Measurements from ENCODE around the gene MT1B. TPM values are rescaled to one million over a fixed set of nuclear protein-coding genes. Genes with fewer than 3 reads are reported as not detected.

The MT1B gene
- total and polyA plus RNA-seq, 2 of the 13 experiments (the other 11 are each of a cell fraction or from before 2014, with no cell fraction given) = 0.89 TPM; not detected in 1

DNA sequence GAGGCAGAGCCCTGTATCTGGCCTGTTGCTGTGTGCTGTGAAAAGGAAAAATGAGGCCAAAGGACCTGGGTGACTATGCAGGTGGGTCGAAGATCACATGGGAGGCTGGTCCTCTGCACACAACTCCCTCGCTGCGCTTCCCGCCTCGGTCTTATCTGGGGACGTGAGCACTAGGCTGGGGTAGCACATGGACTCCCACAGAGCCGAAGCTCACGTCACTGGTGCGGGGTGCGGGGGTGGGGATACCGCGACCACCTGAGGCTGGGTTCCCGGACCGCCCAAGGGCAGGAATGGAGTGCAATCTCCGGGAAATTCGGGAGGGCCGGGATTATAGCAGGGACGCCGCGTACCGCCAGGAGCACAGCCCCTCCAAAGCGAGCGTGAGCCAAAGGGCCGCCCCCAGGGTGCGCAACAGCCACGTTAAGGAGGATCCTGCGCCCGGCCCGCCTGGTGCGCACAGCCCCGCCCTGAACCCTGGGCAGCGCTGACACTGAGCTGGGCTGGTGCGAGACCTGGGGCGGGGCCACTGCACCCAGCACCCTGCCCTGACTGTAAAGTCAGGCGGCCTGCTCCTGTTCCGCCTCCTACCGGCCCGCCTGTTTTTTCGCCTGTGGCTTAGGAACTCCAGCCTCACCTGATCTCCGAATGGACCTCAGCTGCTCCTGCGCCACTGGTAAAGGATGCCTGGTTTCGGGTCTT is 8.5 kb upstream of the MT1B start (continued):
- TF ChIP-seq IKZF4 (CRISPR knock-in tag; IDR thresholded peaks at IDR 0.05; ENCODE audit: borderline replicate concordance, low read depth, not compliant biosample characterization) (no peak), ZC3H4 (CRISPR knock-in tag; IDR thresholded peaks at IDR 0.05; ENCODE audit: borderline replicate concordance) (no peak), RFX3 (CRISPR knock-in tag; IDR thresholded peaks at IDR 0.05) (no peak), CTCF (CRISPR knock-in tag; IDR thresholded peaks at IDR 0.05) (peak; percentile 59), ZNF3 (CRISPR knock-in tag; IDR thresholded peaks at IDR 0.05) (no peak), ZBTB7B (CRISPR knock-in tag; IDR thresholded peaks at IDR 0.05) (no peak), FOSL2 (CRISPR knock-in tag; IDR thresholded peaks at IDR 0.05) (no peak), RFX1 (IDR thresholded peaks at IDR 0.05) (no peak), ZNF558 (CRISPR knock-in tag; IDR thresholded peaks at IDR 0.05; ENCODE audit: borderline replicate concordance) (no peak), GTF2F1 (IDR thresholded peaks at IDR 0.05; ENCODE audit: low read length) (no peak), KDM1A (CRISPR knock-in tag; IDR thresholded peaks at IDR 0.05) (no peak), ZSCAN12 (CRISPR knock-in tag; IDR thresholded peaks at IDR 0.05) (no peak), MNT (IDR thresholded peaks at IDR 0.05) (no peak), ZNF550 (CRISPR knock-in tag; IDR thresholded peaks at IDR 0.05; ENCODE audit: borderline replicate concordance) (no peak), ISX (CRISPR knock-in tag; conservative IDR thresholded peaks at IDR 0.05) (no peak), POLR2G (IDR thresholded peaks at IDR 0.05; ENCODE audit: low read depth, low read length) (no peak), SALL2 (CRISPR knock-in tag; IDR thresholded peaks at IDR 0.05) (no peak), ZNF597 (CRISPR knock-in tag; IDR thresholded peaks at IDR 0.05) (no peak)
- TF ChIP-seq, protein P1, sequence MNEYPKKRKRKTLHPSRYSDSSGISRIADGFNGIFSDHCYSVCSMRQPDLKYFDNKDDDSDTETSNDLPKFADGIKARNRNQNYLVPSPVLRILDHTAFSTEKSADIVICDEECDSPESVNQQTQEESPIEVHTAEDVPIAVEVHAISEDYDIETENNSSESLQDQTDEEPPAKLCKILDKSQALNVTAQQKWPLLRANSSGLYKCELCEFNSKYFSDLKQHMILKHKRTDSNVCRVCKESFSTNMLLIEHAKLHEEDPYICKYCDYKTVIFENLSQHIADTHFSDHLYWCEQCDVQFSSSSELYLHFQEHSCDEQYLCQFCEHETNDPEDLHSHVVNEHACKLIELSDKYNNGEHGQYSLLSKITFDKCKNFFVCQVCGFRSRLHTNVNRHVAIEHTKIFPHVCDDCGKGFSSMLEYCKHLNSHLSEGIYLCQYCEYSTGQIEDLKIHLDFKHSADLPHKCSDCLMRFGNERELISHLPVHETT (CRISPR knock-in tag; conservative IDR thresholded peaks at IDR 0.05) = no peak
- TF ChIP-seq, protein P2, sequence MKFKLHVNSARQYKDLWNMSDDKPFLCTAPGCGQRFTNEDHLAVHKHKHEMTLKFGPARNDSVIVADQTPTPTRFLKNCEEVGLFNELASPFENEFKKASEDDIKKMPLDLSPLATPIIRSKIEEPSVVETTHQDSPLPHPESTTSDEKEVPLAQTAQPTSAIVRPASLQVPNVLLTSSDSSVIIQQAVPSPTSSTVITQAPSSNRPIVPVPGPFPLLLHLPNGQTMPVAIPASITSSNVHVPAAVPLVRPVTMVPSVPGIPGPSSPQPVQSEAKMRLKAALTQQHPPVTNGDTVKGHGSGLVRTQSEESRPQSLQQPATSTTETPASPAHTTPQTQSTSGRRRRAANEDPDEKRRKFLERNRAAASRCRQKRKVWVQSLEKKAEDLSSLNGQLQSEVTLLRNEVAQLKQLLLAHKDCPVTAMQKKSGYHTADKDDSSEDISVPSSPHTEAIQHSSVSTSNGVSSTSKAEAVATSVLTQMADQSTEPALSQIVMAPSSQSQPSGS (CRISPR knock-in tag; IDR thresholded peaks at IDR 0.05) = no peak
- TF ChIP-seq, protein P3, sequence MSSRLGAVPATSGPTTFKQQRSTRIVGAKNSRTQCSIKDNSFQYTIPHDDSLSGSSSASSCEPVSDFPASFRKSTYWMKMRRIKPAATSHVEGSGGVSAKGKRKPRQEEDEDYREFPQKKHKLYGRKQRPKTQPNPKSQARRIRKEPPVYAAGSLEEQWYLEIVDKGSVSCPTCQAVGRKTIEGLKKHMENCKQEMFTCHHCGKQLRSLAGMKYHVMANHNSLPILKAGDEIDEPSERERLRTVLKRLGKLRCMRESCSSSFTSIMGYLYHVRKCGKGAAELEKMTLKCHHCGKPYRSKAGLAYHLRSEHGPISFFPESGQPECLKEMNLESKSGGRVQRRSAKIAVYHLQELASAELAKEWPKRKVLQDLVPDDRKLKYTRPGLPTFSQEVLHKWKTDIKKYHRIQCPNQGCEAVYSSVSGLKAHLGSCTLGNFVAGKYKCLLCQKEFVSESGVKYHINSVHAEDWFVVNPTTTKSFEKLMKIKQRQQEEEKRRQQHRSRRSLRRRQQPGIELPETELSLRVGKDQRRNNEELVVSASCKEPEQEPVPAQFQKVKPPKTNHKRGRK (CRISPR knock-in tag; IDR thresholded peaks at IDR 0.05) = 0 out of 2 replicates have a peak, but pooled peaks have one; percentile 17
